NCI-H1092 treated with DMSO at 0.1 percent for 48 hours (cell line): ENCODE results near the gene CSTF1.

Source experiments
- DNase-seq: peaks from one replicate; lab custom pipeline; 2025; lab: John Stamatoyannopoulos, UW

Gene CSTF1

GRCh38 chr20:56429502-56429901 is 37.1 kb downstream of the CSTF1 start:
- DNase-seq = no peak

DNA sequence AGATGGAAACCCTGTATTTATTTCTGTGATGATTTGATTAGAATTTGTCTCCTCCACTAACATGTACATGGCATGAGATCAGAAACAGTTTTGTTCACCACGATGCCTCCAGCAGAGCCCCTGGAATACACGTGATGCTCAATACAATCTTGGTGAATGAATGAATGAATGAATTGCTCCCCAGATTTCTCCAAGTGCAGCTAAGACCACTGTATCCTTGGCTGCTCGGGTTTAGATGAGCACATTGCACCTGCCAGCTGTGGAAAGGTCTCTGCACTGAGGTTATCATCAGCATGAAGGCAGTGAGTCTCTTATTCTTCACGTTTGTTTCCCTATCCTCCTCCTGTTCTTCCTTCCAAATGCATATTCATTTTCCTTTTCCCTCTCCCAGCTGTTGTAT is 37.5 kb downstream of the CSTF1 start:
- DNase-seq = no peak

DNA sequence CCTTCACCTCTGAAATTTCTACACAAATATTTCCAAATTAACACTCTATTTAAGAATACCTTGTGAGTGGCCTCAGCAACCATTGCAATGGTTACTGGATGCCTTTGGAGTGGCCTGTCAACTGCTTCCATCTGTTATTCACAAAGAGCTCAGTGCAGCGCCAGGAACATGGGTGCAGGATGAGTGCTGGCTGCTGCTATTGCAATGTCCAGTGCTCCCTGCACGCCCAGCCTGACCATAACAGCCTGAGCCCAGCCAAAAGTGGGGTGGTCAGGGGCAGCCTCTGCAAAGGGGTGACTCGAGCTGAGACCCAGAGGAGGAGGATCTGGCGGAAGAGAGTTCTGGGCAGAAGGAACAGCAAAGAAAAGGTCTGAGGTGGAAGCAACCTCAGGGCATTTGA is 38.0 kb downstream of the CSTF1 start:
- DNase-seq = no peak

GRCh38 chr20:56430957-56431356 is 38.5 kb downstream of the CSTF1 start:
- DNase-seq = no peak

- no peak for DNase-seq
Observed at GRCh38 chr20:56431471-56431870, 39.0 kb downstream of the CSTF1 start.

GRCh38 chr20:56433221-56433879 is 40.9 kb downstream of the CSTF1 start:
- no peak for DNase-seq

- DNase-seq = no peak
Observed at GRCh38 chr20:56433880-56434255, 41.4 kb downstream of the CSTF1 start.

DNA sequence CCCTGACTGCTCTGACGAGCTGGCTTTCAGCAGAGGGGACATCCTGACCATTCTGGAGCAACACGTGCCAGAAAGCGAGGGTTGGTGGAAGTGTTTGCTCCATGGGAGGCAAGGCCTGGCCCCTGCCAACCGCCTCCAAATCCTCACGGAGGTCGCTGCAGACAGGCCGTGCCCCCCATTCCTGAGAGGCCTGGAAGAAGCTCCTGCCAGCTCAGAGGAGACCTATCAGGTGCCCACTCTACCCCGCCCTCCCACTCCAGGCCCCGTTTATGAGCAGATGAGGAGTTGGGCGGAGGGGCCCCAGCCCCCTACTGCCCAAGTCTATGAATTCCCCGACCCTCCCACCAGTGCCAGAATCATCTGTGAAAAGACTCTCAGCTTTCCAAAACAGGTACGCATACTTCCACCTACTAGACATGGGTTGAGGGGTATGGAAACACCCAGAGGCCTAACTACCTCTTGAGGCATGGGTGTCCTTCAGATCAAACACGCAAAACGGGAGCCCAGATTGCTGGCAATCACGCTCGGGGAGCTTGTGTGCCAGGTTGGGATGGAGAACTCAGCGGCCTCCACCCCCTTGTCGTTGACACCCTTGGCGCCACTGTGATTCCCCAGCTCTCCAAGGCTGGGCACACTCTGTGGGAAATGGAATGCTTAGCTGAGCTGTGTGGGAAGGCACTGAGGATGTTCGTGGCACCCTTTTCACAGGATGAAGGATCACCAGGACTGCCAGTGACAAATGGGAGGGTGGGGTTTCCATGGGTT is 44.9 kb downstream of the CSTF1 start:
- DNase-seq = no peak

GRCh38 chr20:56438284-56438683 is 45.8 kb downstream of the CSTF1 start:
- no peak for DNase-seq

GRCh38 chr20:56439771-56440291 is 47.4 kb downstream of the CSTF1 start:
- no peak for DNase-seq

DNA sequence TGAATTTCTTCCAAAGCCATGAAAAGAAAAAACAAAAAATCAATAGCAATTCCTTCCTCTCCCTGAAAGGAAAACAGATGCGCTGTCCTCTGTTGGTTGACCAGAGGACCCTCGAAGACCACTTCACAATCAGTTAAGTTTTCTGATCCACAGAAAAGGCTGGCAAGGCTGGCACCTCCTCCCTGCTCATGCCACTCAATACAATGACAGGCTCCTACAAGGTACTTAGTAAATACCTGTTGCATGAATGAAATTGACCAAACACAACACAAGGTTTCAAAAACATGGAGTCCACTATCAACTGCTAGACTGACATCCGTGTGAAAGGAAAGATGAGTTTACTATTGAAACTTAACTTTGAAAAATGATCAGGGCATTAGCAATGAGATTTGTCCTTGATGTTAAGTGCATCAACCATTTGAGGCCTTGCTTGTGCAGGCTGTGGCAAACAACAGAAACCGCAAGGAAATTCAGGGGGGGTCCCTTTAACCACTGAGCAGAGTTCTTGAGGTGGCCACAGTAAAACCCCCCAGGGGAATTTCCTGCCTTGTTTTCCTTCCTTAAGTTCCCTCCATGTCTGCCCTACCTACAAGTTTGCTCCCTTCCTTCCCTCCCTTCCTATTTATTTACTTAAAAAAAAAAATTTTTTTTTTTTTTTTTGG is 48.0 kb downstream of the CSTF1 start:
- no peak for DNase-seq

- DNase-seq = no peak
Observed at GRCh38 chr20:56442389-56443365, 50.2 kb downstream of the CSTF1 start.

- no peak for DNase-seq
Observed at GRCh38 chr20:56443654-56444540, 51.5 kb downstream of the CSTF1 start.

GRCh38 chr20:56445130-56445529 is 52.7 kb downstream of the CSTF1 start:
- DNase-seq = no peak

GRCh38 chr20:56445540-56445939 is 53.1 kb downstream of the CSTF1 start:
- DNase-seq = no peak

GRCh38 chr20:56447227-56447626 is 54.8 kb downstream of the CSTF1 start:
- no peak for DNase-seq

- DNase-seq = no peak
Observed at GRCh38 chr20:56449459-56449858, 57.0 kb downstream of the CSTF1 start.

- DNase-seq = no peak
Observed at GRCh38 chr20:56451056-56451765, 58.8 kb downstream of the CSTF1 start.

DNA sequence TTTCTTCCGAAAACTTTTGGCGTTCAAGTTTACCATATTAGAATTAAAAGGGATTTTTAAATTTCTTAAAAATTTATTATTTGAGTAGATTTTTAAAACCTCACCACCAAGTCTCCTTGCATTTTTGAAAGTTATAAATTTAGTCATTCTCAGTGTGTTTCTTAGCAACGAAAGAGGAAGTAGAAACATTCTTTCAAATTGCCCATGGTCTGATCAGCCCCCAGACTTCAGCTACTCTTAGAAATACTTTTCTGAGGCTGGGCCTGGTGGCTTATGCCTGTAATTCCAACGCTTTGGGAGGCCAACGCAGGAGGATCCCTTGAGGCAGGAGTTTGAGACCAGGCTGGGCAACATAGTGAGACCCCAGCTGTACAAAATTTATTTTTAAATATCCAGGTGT is 60.9 kb downstream of the CSTF1 start:
- DNase-seq = no peak

DNA sequence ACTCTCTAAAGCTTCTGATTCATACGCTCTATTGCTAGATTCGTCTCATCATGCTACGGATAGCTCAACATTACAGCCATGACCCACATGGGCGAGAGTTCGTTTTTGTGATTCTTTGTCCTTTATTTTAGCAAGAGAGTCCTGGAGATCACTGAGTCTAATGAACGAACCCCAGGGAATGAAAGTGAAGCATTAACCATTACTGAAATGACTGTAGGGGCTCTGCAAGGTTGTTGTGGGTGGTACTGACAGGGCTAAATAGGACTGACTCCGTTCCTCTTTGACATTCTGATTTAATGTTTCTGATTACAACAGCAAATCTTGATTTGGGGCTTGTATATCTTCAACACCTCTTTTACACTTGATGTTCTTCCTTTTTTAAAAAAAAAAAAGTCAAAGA is 62.3 kb downstream of the CSTF1 start:
- no peak for DNase-seq
